ENCODE measurements around the gene ORM1. TPM values are rescaled to one million over a fixed set of nuclear protein-coding genes. Genes with fewer than 3 reads are reported as not detected.

The ORM1 gene
- total and polyA plus RNA-seq, 5 experiments from 2014 or later = not detected

DNA sequence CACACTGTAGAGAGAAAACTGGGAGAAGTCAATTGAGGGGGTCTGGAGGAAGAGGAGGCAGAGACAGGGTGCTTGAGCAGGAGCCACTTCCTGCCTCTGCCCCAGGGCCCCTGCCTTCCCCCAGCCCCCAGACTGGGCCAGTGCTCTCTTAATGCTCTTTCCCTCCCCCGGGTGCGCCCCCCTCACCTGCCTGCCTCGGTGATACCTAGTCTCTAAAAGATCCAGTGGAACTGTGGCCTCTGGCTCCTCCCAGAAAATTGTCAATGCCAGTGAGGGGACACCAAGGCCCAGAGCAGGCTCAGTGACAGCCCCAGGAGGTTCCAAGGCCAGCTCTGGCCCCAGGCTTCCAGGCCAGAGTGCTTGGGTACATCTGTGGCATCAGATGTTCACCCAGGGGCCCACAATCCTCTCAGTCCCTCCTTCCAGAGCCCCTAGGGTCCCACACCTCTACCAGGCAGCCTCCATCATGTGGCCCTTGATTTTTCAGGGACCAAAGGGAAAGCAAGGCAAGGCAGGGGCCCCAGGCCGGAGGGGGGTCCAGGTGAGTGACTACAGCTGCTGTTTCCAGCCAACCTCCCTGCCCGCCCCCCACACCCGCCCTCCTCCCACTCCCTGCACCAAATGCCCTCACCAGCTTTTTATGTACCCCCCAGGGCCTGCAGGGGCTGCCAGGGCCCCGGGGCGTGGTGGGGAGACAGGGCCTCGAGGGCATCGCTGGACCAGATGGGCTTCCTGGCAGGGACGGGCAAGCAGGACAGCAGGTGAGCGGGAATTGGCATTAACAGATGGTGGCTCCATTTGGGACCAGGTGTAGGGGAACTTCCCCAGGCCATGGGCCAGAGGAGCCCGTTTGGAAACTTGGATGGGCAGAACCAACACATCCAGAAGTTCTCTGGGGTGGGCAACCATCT lies 33.1 kb upstream of the ORM1 start:
- ATAC-seq = no peak
- Mint-ChIP-seq H3K27ac (no peak overlapping the region), H3K4me1 (peaks cover 2 to 8% (median 5%) of the 10 kb centered on the region in 4 donors), H3K27me3 (peaks cover 3 to 9% (median 4%) of the 10 kb centered on the region in 5 donors), H3K4me3 (peak overlapping the region in 1 of 10 donors; percentile 20), H3K36me3 (peaks cover 0 to 4% (median 0%) of the 10 kb centered on the region in 3 donors), H3K9me3 (peaks cover 0 to 18% (median 4%) of the 10 kb centered on the region in 9 donors)
- POLR2A ChIA-PET = interaction anchor here (0.6 kb wide), 1 partner anchor 130 kb away, joined by 3 read pairs; no protein-coding TSS in a partner anchor
- peak in 1 of 10 donors; percentile 47 for DNase-seq

- H3K9me3 Mint-ChIP-seq = peaks cover 0 to 25% (median 10%) of the 10 kb centered on the region in 9 donors
- H3K36me3 Mint-ChIP-seq = peaks cover 0 to 10% (median 0%) of the 10 kb centered on the region in 3 donors
- POLR2A ChIA-PET = interaction anchor here (1.2 kb wide), 1 partner anchor 182 kb away, joined by 3 read pairs; no protein-coding TSS in a partner anchor
- no peak overlapping the region for H3K4me3 Mint-ChIP-seq
- H3K27ac Mint-ChIP-seq = peak overlapping the region in 2 of 10 donors; percentile 32 to 73
- ATAC-seq (no peak), DNase-seq (peak in 1 of 10 donors; percentile 59)
- peaks cover 2 to 8% (median 4%) of the 10 kb centered on the region in 4 donors for H3K4me1 Mint-ChIP-seq
- peaks cover 3 to 9% (median 4%) of the 10 kb centered on the region in 5 donors for H3K27me3 Mint-ChIP-seq
Observed at GRCh38 chr9:114290561-114290986, 32.3 kb upstream of the ORM1 start.

DNA sequence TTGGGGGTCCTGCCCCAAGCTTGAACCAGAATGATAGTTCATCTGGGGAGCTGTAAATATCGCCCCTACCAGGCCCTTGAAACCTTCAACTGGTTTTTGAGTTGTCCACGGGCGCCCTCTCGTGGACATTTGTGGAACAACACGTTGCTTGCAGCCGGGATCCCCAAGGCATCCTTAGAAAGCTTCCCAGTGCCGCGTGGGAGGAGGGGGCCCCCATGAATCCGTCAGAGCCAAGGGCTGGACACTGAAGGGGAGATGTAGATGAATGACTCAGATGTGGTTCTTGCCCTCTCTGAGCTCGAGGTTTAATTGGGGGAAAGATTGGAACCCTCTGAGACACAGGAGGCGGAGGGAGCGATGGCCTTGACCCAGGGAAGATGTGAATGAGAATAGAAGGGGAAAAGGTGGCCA lies 31.8 kb upstream of the ORM1 start:
- Mint-ChIP-seq H3K27ac (peak overlapping the region in 3 of 10 donors; percentile 3 to 69 (median 32)), H3K4me3 (no peak overlapping the region)

GRCh38 chr9:114291886-114292590 lies 30.9 kb upstream of the ORM1 start:
- ATAC-seq (no peak), DNase-seq (peak in 1 of 10 donors; percentile 38)
- POLR2A ChIA-PET = interaction anchor here (1.2 kb wide), 1 partner anchor 183 kb away, joined by 3 read pairs; no protein-coding TSS in a partner anchor
- H3K27ac Mint-ChIP-seq = no peak overlapping the region
- peaks cover 2 to 8% (median 4%) of the 10 kb centered on the region in 4 donors for H3K4me1 Mint-ChIP-seq
- peaks cover 4 to 40% (median 16%) of the 10 kb centered on the region in 9 donors for H3K9me3 Mint-ChIP-seq
- peaks cover 3 to 9% (median 4%) of the 10 kb centered on the region in 5 donors for H3K27me3 Mint-ChIP-seq
- H3K36me3 Mint-ChIP-seq = peaks cover 0 to 10% (median 5%) of the 10 kb centered on the region in 3 donors
- no peak overlapping the region for H3K4me3 Mint-ChIP-seq

More for the DNA sequence above, 31.8 kb upstream of the ORM1 start:
- H3K4me1 Mint-ChIP-seq = peaks cover 2 to 8% (median 4%) of the 10 kb centered on the region in 4 donors
- peaks cover 3 to 30% (median 14%) of the 10 kb centered on the region in 9 donors for H3K9me3 Mint-ChIP-seq
- peaks cover 3 to 9% (median 4%) of the 10 kb centered on the region in 5 donors for H3K27me3 Mint-ChIP-seq
- DNase-seq = peak; percentile 43 to 76 (median 62)
- POLR2A ChIA-PET = interaction anchor here (1.2 kb wide), 1 partner anchor 182 kb away, joined by 3 read pairs; no protein-coding TSS in a partner anchor
- ATAC-seq = peak in 1 of 2 donors; percentile 60
- H3K36me3 Mint-ChIP-seq = peaks cover 0 to 10% (median 3%) of the 10 kb centered on the region in 3 donors

DNA sequence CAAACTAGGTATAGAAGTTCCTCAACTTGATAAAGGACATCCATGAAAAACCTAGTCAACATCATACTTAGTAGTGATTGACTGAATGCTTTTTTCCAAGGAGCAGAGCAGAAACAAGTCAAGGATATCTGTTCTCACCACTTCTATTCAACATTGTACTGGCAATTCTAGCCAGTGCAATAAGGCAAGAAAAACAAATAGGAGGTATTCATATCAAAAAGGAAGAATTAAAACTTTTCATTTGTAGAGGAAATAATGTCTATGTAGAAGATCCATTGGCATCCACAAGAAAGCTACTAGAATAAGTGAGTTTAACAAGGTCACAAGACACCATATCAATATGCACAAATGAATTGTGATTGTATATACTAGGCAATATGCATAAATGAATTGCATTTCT lies 28.2 kb upstream of the ORM1 start:
- Mint-ChIP-seq H3K4me3 (no peak overlapping the region), H3K9me3 (peaks cover 4 to 41% (median 16%) of the 10 kb centered on the region in 9 donors), H3K27me3 (peaks cover 3 to 9% (median 4%) of the 10 kb centered on the region in 5 donors), H3K27ac (no peak overlapping the region), H3K4me1 (peaks cover 2 to 8% (median 4%) of the 10 kb centered on the region in 4 donors), H3K36me3 (peaks cover 0 to 10% (median 5%) of the 10 kb centered on the region in 3 donors)
- ATAC-seq (no peak), DNase-seq (no peak)
- POLR2A ChIA-PET = no interaction called here

GRCh38 chr9:114296338-114296737 lies 26.6 kb upstream of the ORM1 start:
- no peak for DNase-seq
- POLR2A ChIA-PET = no interaction called here
- peaks cover 4 to 41% (median 16%) of the 10 kb centered on the region in 9 donors for H3K9me3 Mint-ChIP-seq
- H3K4me1 Mint-ChIP-seq = peaks cover 0 to under 1% (median 0%) of the 10 kb centered on the region in 4 donors
- H3K4me3 Mint-ChIP-seq = no peak overlapping the region
- ATAC-seq = no peak
- peaks cover 0 to 10% (median 5%) of the 10 kb centered on the region in 3 donors for H3K36me3 Mint-ChIP-seq
- H3K27me3 Mint-ChIP-seq = peaks cover 0 to 4% (median 2%) of the 10 kb centered on the region in 5 donors
- no peak overlapping the region for H3K27ac Mint-ChIP-seq

- no peaks in the 10 kb centered on the region for H3K4me1 Mint-ChIP-seq
- peaks cover 0 to 4% (median 0%) of the 10 kb centered on the region in 5 donors for H3K27me3 Mint-ChIP-seq
- DNase-seq = peak in 1 of 10 donors; percentile 36
- no peak overlapping the region for H3K4me3 Mint-ChIP-seq
- ATAC-seq = no peak
- H3K9me3 Mint-ChIP-seq = peaks cover 4 to 26% (median 15%) of the 10 kb centered on the region in 9 donors
- H3K27ac Mint-ChIP-seq = no peak overlapping the region
- H3K36me3 Mint-ChIP-seq = peaks cover 0 to 9% (median 5%) of the 10 kb centered on the region in 3 donors
- POLR2A ChIA-PET = no interaction called here
Observed at GRCh38 chr9:114299286-114300152, 23.4 kb upstream of the ORM1 start.

DNA sequence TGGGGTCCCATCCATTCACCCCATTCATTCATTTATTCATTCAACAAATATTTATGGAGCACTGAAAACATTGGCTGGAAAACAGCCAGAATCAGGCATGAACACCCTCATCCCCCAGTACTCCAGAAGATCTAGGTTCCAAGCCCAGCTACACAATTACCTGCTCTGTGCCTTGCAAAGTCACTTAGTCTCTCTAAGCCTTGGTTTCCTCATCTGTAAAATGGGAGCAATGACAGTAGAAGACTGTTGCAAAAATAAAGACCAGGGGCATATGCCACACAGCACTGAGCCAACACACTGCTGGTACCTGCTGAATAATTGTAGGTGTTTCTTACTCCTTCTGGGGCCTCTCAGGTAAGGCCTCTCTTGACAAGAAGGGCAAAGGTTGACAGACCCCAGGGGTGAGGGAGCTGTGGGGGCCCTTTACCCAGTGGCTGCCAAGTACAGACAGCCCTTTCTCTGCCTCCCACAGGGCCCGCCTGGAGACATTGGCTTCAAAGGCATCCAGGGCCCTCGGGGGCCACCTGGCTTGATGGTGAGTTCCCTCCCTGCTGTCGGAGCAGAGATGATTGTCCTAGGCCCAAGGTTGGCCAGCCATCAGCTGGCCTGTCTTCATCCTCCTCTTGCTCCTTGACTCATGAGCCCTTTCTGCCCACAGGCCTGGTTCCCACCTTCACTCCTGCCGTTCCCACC lies 22.6 kb upstream of the ORM1 start:
- POLR2A ChIA-PET = no interaction called here
- Mint-ChIP-seq H3K4me3 (no peak overlapping the region), H3K27ac (peak overlapping the region in 1 of 10 donors; percentile 17), H3K36me3 (peaks cover 0 to 5% (median 1%) of the 10 kb centered on the region in 3 donors), H3K4me1 (peaks cover 0 to 3% (median 1%) of the 10 kb centered on the region in 4 donors), H3K27me3 (peaks cover 0 to 4% (median 0%) of the 10 kb centered on the region in 5 donors), H3K9me3 (peaks cover under 1 to 18% (median 8%) of the 10 kb centered on the region in 9 donors)
- DNase-seq = no peak
- no peak for ATAC-seq

GRCh38 chr9:114300846-114301797 lies 21.8 kb upstream of the ORM1 start:
- Mint-ChIP-seq H3K4me1 (peaks cover 2 to 12% (median 7%) of the 10 kb centered on the region in 4 donors), H3K36me3 (peaks cover 0 to under 1% (median 0%) of the 10 kb centered on the region in 3 donors), H3K4me3 (no peak overlapping the region), H3K27me3 (peaks cover 0 to 4% (median 0%) of the 10 kb centered on the region in 5 donors), H3K9me3 (peaks cover 0 to 10% (median under 1%) of the 10 kb centered on the region in 9 donors), H3K27ac (peak overlapping the region in 1 of 10 donors; percentile 17)
- peak in 1 of 10 donors; percentile 14 for DNase-seq
- POLR2A ChIA-PET = no interaction called here
- no peak for ATAC-seq

Measured in naive thymus-derived CD8-positive, alpha-beta T cell (primary cell).